GM18498 (cell line): ENCODE measurements around the gene TBC1D5.
"Not testable (repeated sequence)": the region's sequence is repeated elsewhere in the genome, so short reads cannot be mapped to it uniquely, and the experiment has no call there.

ENCODE experiments used
- ATAC-seq: cut with Tn5 transposase; IDR thresholded peaks from one replicate; pipeline ENCODE4 v1.9.1; 2021; ENCODE audit warnings: mild to moderate bottlenecking, moderate library complexity; ENCODE audit not compliant: unreplicated experiment

TBC1D5 gene

GRCh38 chr3:17742102-17742879 lies at the start of gene TBC1D5:
Gene TBC1D5 (minus strand): TSS chr3:17742631. CDS start chr3:17508570, 234,061 bp downstream.
- peak; percentile 80 for ATAC-seq

- ATAC-seq = no peak
Observed at GRCh38 chr3:17783426-17783825, 41.0 kb upstream of the TBC1D5 start.

GRCh38 chr3:17782751-17783150 lies 40.3 kb upstream of the TBC1D5 start:
- no peak for ATAC-seq

- not testable (repeated sequence) for ATAC-seq
Observed at GRCh38 chr3:17780369-17780768, 37.9 kb upstream of the TBC1D5 start.

GRCh38 chr3:17779304-17780250 lies 37.1 kb upstream of the TBC1D5 start:
- ATAC-seq = not testable (repeated sequence)

- ATAC-seq = not testable (repeated sequence)
Observed at GRCh38 chr3:17777326-17777725, 34.9 kb upstream of the TBC1D5 start.

GRCh38 chr3:17775073-17775472 lies 32.6 kb upstream of the TBC1D5 start:
- no peak for ATAC-seq

GRCh38 chr3:17774180-17774910 lies 31.9 kb upstream of the TBC1D5 start:
- ATAC-seq = not testable (repeated sequence)

- ATAC-seq = no peak
Observed at GRCh38 chr3:17772556-17772955, 30.1 kb upstream of the TBC1D5 start.

GRCh38 chr3:17771177-17772017 lies 29.0 kb upstream of the TBC1D5 start:
- no peak for ATAC-seq

- ATAC-seq = no peak
Observed at GRCh38 chr3:17770682-17771081, 28.3 kb upstream of the TBC1D5 start.

- ATAC-seq = peak; percentile 72
Observed at GRCh38 chr3:17765819-17766472, 23.5 kb upstream of the TBC1D5 start.

- ATAC-seq = no peak
Observed at GRCh38 chr3:17761563-17761962, 19.1 kb upstream of the TBC1D5 start.

GRCh38 chr3:17759901-17760300 lies 17.5 kb upstream of the TBC1D5 start:
- ATAC-seq = no peak

GRCh38 chr3:17755836-17756235 lies 13.4 kb upstream of the TBC1D5 start:
- no peak for ATAC-seq

- ATAC-seq = no peak
Observed at GRCh38 chr3:17753632-17753992, 11.2 kb upstream of the TBC1D5 start.

- no peak for ATAC-seq
Observed at GRCh38 chr3:17752876-17753631, 10.6 kb upstream of the TBC1D5 start.

- no peak for ATAC-seq
Observed at GRCh38 chr3:17752436-17752835, 10.0 kb upstream of the TBC1D5 start.

- peak; percentile 34 for ATAC-seq
Observed at GRCh38 chr3:17749705-17750293, 7.4 kb upstream of the TBC1D5 start.
